GM21528 (cell line): ENCODE data around the gene EML4.
A peak's percentile ranks its signal among the peaks of the same experiment; 100 is the strongest.

Source experiments
- ATAC-seq: cut with Tn5 transposase; IDR thresholded peaks from one replicate; pipeline ENCODE4 v1.9.1; 2021; ENCODE audit warnings: mild to moderate bottlenecking, moderate library complexity; ENCODE audit not compliant: unreplicated experiment, low FRiP score

EML4 gene

DNA sequence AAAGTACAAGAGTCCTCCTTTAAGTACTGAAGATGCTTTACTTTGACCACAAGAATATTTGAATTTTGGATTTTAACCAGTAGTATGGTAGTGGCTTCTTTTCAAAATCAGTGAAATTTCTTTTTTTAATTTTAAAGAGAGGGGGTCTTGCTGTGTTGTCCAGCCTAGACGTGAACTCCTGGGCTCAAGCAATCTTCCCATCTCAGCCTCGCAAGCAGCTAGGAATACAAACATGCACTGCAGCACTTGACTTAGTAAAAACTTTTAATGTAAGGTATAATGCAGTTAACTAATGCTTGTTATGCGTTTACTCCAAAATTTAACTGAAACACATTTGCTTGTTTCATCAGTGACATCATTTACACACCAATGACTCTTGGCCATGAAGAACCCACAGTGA lies 49.6 kb downstream of the EML4 start:
- ATAC-seq = no peak

DNA sequence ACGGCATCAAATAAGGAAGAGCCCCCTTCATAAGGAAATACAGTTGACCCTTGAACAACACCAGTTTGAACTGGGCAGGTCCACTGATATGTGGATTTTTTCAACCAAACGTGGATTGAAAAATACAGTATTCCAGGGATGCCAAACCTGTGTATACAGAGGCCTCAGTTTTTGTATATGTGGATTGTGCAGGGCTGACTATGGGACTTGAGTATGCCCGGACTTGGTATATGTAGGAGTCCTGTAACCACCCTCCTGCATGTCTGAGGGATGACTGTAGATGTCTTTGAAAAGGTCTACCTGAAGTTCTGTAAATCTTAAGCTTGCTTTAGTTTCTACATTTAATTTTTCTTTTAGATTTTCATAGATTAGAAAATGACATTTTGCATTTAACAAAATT lies 50.0 kb downstream of the EML4 start:
- ATAC-seq = no peak

DNA sequence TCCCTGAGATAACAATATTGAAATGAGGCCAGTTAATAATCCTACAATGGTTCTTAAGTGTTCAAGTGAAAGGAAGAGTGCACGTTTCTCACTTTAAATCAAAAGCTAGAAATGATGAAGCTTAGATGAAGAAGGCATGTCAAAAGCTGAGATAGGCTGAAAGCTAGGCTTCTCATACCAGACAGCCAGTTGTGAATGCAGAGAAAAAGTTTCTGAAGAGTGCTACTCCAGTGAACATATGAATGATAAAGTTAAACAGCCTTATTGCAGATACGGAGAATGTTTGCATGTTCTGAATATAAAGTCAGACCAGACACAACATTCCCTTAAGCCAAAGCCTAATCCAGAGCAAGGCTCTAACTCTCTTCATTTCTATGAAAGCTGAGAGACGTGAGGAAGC lies 51.4 kb downstream of the EML4 start:
- no peak for ATAC-seq

DNA sequence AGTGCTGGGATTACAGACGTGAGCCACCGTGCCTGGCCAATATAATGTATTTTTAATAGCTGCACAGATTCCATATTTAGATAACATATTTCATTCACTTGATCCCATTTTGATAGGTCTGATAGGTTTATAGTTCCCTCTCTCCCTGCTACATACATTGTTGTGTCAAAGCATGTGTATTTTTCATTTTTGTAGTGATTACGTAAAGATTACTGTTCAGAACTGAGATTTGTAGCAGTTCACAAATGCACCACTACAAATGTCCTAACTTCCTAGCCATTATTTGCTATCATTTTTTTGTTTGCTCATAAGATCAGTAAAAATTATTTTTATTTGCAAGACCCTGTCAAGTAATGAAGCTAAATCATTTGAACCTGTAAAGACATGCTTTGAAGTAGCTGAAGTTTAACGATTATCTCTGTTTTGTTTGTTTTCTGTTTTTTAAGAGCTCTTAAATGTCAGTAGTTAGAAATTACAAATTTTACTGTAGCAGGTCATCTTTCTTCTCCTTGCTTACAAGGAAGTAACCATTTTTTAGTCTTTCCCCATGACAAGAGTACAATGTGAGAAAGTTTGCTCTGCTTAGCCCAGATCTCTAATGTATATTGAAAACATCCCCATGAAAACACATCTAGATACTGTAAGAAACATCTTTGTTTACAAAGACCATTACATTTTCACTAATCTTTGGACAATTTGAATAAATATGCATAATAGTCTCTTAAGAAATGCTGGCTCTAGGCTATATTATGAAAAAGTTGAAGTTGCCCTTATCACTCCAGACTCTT lies 54.1 kb downstream of the EML4 start:
- no peak for ATAC-seq

DNA sequence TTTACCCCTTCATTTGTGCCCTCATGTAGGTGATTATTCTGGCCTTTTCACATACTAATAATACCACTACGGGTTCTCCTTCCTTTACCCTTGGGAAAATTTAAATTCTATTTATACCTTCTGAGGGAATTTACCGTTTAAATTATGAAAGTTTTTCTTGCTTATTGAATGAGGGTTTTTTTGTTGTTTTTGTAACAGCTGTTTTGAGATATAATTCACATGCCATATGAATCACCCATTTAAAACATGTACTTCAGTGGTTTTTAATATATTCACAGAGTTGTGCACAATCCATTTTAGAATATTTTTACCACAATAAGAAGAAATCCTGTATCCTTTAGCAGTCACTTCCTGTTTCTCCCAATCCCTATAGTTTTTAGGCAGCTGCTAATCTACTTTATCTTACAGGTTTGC lies 54.7 kb downstream of the EML4 start:
- ATAC-seq = no peak

DNA sequence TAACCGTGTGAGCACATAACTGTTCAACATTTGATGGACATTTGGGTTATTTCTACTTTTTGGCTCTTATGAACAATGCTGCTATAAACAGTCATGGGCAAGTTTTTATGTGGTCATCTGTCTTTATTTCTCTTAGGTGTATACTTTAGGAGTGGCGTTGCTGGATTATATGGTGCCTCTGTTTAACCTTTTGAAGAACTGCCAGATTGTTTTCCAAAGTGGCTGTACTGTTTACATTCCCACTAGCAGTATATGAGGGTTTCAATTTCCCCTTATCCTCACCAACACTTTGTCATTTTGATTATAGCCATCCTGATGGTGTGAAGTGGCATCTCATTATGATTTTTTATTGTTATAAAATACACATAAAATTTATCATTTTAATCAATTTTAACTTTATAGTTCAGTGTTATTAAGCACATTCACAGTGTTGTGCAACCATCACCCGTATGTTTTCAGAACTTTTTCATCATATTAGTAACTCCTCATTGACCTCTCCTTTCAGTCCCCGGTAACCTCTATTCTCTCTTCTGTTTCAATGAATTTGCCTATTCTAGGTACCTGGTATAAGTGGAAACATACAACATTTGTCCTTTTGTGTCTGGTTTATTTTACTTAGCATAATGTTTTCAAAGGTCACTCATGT lies 55.4 kb downstream of the EML4 start:
- ATAC-seq = no peak

DNA sequence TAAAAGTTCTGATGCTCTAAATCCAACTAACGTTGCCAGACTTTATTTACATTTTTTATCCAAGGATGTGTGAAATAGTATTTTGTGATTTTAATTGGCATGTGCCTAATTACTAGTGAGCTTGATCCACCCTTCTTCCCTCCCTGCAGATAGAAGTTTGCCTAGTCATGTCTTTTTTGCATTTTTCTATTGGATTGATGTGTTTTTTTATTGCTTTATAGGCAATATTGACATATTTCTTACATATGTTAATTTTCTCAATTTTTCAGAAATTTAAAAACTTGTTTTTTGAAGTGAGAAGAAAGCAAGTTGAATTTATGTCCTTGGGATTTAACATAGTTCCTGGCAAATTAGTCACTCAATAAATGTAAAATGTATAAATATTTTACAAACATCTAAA lies 56.4 kb downstream of the EML4 start:
- ATAC-seq = no peak

DNA sequence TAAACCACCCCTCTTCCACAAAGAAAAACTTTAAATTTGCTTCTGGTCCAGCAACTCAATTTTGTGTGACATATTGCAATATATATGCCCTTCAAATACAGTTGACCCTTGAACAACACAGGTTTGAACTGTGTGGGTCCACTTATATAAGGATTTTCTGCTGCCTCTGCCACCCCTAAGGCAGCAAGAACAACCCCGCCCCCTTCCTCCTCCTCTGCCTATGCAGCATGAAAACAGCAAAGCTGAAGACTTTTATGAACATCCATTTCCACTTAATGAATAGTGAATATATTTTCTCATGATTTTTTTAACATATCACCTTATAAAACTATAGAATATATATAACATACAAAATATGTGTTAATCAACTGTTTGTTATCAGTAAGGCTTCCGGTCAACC lies 58.3 kb downstream of the EML4 start:
- ATAC-seq = no peak

DNA sequence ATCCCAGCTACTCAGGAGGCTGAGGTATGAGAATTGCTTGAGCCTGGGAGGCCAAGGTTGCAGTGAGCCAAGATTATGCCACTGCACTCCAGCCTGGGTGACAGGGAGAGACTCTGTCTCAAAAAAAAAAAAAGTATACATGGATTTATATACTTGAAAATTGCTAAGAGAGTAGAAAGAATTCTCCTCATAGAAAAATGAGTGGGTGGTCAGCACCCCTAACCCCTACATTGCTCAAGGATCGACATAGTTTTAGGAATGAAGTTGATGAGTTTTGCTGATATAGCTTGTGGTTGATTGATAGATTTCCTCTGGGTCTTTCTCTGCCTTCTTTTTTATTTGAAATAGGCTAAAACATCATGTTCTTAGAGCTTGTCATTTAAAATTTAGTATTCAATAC lies 58.9 kb downstream of the EML4 start:
- ATAC-seq = no peak

DNA sequence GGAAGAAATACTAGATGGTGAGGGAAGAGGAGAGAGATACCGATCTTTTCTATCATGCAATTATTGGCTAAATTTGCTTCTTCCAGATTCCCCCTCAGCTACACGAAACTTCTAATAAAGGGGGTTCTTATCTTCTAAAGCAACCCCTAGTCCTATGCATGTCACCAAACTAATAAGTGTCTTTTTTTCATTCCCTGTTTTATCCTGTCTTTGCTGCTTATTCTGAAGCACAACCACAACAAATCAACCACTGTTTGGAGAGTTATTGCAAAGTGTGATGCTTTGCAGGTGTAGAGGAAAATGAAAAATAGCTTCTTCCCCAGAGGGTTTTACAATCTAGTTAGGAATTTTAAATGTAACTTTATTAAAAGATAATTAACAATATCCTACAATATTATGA lies 60.8 kb downstream of the EML4 start:
- ATAC-seq = no peak

DNA sequence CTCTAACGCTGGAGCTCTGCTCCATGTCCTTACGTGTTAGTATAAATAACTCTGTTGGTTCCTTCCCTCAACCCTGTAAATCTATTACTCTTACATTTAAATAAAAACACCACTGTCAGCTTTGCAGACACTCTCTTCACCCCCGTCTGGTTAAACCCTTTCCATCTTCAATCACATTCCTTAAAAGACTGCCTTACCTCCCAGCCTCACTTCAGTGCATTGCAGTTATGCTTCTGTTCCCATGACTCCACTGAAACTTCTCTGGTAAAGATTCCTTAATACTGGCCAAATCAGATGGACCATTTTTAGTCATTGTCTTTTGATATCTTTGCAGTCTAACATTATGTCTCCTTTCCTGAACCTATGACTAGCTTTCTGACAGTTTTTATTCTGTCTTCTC lies 61.7 kb downstream of the EML4 start:
- ATAC-seq = no peak

DNA sequence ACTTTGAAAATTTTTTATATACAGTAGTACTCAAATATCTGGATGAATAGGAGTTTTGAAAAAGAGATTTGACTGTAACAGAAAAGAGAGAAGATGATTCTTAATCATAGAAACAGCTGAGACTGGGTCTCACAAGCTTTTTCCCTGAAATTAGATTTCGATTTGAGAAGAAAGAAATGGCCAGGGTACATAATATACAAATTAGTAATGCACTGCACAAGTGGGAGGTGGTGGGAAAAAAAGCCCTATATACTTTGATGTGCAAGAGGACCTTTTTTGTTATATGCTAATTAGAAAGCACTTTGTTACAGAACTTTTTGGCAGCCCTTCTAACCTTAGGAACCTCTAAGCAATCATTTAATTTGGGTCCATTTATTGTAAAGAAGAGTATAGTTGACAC lies 62.9 kb downstream of the EML4 start:
- no peak for ATAC-seq

DNA sequence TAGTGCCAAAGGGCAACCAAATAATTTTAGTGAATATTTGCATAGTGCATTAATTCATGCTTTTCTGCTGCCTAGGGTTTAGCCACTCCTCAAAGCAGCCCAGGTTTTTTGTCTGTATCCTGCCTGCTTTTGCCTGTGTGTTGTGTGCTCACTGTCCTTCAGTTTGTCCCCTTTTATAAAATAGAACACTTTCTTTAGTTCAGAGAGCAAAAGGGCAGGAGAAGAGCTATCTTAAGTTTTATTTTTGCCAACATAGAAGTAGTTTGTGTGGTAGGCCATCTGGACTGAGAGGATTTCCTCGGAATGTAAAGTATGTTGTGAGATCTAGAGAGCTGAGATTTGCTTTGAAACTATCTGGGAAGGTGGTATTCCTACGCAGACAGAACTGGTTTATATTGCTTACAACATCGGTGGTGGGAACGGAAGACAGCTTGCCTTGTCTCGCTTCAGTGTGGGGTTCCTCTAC lies 64.9 kb downstream of the EML4 start:
- no peak for ATAC-seq

DNA sequence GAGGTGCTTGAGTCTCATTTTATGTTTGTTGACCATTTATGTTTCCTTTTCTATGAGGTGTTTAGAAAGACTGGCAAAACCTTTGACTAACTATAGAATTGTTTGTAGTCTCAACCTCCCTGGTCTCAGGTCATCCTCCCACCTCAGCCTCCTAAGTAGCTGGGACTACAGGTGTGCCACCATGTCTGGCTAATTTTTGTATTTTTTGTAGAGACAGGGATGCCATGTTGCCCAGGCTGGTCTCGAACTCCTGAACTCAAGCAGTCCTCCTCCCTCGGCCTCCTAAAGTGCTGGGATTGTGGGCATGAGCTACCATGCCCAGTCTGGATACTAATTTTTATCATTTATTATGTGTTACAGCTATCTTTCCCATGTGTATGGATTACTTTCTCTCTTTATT lies 67.8 kb downstream of the EML4 start:
- no peak for ATAC-seq

DNA sequence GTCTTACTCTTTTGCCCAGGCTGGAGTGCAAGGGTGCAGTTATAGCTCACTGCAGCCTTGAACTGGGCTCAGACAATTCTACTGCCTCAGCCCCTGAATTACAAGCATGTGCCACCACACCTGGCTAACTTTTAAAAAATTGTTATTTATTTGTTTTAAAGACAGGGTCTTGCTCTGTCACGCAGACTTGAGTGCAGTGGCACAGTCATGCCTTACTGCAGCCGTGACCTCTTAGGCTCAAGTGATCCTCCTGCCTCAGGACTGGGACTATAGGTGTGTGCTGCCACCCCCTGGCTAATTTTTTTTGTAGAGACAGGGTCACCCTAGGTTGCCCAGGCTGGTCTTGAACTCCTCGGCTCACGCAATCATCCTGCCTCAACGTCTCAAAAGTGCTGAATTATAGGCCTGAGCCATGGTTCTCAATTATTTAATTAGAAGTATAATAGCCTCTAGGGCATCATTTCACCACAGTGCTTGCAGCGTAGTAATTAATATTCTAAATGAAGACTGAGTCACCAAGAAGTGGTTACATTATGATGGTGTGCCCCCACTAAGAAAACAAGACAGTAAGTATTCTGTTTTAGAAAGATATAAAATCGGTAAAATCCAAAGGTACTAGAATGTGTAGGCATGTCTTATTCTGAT lies 69.6 kb downstream of the EML4 start:
- peak; percentile 79 for ATAC-seq

DNA sequence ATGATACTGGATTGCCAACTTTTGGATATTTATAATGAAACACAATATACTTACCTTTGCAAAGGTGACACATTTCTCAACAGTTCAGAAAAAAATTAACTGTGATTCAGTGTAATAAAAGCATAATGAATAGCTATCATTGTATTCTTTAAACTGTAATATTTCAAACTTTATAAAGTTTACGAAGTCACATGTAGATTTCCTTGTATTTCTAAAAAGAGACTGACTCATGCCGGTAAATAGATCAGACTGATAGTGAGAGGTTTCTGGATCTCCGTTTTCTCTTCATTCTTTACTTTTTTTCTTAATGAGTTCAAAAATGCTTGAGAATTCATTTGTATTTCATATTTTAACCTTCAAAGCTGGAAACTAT lies 70.1 kb downstream of the EML4 start:
- ATAC-seq = no peak

DNA sequence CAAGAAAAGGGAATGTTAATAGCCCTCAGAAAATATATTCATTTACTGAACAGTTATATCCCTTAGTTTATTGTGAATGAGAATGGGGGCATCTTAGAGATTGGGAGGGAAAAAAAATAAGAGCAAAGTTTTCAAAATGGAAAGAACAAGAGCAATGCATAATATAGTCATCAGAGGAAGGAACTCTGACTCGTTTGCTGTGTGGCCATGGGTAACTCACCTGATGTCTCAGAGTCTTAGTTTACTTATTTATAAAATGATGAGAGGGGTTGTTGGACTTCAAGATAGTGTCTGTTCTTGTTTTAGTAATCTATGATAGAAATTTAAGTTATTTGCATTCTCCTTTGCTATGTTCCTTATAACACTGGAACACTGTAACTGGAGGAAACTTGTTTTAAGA lies 70.7 kb downstream of the EML4 start:
- no peak for ATAC-seq

DNA sequence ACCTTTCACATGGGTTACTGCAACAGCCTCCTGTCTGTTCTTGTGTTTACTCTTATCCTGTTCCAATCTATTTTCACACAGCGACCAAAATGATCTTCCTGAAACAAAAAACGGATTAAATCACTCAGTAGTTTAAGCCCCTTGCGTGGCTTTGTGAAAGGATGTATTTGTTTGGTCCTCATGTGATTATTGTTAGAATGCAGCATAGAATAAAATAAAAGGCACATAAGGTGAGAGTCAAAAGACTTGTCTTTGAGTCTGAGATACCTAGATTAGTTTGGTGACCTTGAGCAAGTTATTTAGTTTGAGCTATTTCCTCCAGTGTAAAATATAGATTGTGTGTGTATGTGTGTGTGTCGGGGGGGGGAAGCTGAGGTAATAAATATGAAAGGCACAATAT lies 72.4 kb downstream of the EML4 start:
- ATAC-seq = no peak

DNA sequence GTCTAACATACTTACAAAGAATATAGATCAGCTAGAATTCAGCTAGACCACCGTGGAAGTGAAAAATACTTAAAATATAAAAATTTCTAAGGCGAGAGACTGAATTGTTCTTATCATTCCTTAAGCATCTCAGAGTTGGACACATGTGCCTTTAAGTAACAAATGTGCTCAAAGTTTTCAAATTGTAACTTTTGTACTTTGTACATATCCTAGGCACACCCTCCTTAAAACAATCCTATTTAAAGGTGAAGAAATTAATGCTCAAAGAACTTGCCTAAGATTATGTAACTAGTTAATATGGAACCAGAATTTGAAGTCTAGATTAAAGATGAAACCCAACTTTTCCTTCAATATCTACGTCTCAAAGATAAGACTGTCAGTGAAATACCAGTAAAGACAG lies 74.1 kb downstream of the EML4 start:
- ATAC-seq = no peak

DNA sequence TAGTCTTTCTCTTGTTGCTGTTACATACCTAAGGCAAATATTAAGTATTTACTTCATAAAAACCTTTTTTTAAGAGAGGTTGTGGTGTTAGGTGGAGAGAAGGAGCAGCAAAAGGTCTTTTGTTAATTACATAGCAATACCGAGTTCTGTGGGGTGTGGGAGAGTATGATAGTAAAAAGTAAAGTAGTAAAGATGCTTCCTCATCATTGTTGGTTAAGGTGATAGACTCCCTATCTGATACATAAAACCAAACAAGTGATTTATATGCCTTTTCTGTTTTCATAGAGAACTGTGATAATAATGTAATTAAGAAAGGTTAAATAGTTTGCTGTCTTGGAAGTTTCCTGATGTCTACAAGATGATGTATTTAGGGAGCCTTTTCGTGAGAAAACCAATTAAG lies 75.4 kb downstream of the EML4 start:
- ATAC-seq = no peak

DNA sequence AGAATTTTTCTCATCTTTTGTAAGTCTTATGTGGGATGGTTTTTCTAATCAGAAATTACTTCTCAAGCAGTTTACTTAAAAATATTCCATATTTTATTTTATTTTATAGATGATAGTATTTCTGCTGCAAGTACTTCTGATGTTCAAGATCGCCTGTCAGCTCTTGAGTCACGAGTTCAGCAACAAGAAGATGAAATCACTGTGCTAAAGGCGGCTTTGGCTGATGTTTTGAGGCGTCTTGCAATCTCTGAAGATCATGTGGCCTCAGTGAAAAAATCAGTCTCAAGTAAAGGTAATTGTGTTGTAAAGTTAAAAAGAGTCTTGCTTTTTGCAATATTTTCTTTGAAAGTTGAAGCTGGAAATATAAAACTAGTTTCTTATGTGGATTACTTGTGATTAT lies 76.2 kb downstream of the EML4 start:
- ATAC-seq = no peak

DNA sequence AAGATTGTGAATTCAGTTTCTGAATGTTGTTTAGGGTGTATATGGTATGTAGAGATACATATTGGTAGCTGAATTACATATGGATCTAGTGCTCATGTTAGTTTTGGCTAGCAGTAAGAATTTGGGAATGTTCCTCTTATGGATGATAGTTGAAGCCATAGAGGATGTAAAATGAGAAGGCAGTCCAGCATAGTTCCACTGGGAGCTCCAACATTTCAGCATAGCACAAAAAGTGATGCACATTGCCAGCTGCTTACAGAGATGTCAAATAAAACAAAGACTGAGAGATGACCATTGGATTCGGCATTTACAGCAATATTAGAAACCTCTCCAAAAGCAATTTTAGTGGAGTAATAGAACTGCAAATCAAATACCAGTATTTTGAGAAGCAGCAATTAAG lies 77.4 kb downstream of the EML4 start:
- no peak for ATAC-seq
